Central memory CD8-positive, alpha-beta T cell (primary cell): Measurements from ENCODE around the gene NAT14.

Source experiments
- ATAC-seq: fragments of 150-1000 bp; cut with Tn5 transposase; replicated peaks from 2 replicates; pipeline ENCODE4 v1.10.0; 2022; ENCODE audit warnings: mild to moderate bottlenecking, moderate FRiP score, moderate number of reproducible peaks; ENCODE audit not compliant: poor library complexity, severe bottlenecking; ENCODE audit errors: extremely low read depth
- DNase-seq, 2 donors: peaks; one replicate each; pipeline ENCODE4 v3.0.0; 2021; ENCODE audit warnings: low spot score in 2 of 2
- H3K27ac Mint-ChIP-seq: one replicate; pipeline ENCODE4 v1.8.0; 2022; ENCODE audit warnings: low read depth, mild to moderate bottlenecking, moderate library complexity, mixed read lengths
- H3K27me3 Mint-ChIP-seq: one replicate; pipeline ENCODE4 v1.8.0; 2022; ENCODE audit warnings: mixed read lengths
- H3K36me3 Mint-ChIP-seq: one replicate; pipeline ENCODE4 v1.8.0; 2022; ENCODE audit warnings: mild to moderate bottlenecking, moderate library complexity, mixed read lengths; ENCODE audit not compliant: insufficient read depth
- H3K4me1 Mint-ChIP-seq: one replicate; pipeline ENCODE4 v1.8.0; 2022; ENCODE audit warnings: mixed read lengths
- H3K4me3 Mint-ChIP-seq: one replicate; pipeline ENCODE4 v1.8.0; 2022; ENCODE audit warnings: mild to moderate bottlenecking, moderate library complexity, mixed read lengths
- H3K9me3 Mint-ChIP-seq: one replicate; pipeline ENCODE4 v1.8.0; 2022; ENCODE audit warnings: mixed read lengths

Gene NAT14

GRCh38 chr19:55457683-55458457, 27.1 kb upstream of the NAT14 start:
- Mint-ChIP-seq H3K27ac (no peak overlapping the region), H3K36me3 (peaks cover 9% of the 10 kb centered on the region)
- DNase-seq = no peak

GRCh38 chr19:55459551-55459949, 25.4 kb upstream of the NAT14 start:
- H3K36me3 Mint-ChIP-seq = peaks cover 7% of the 10 kb centered on the region
- peaks cover 6% of the 10 kb centered on the region for H3K27me3 Mint-ChIP-seq
- ATAC-seq (no peak), DNase-seq (no peak)
- H3K4me3 Mint-ChIP-seq = no peak overlapping the region
- H3K27ac Mint-ChIP-seq = no peak overlapping the region
- peaks cover 29% of the 10 kb centered on the region for H3K4me1 Mint-ChIP-seq
- no peaks in the 10 kb centered on the region for H3K9me3 Mint-ChIP-seq

More at GRCh38 chr19:55457683-55458457, 27.1 kb upstream of the NAT14 start:
- H3K4me3 Mint-ChIP-seq = no peak overlapping the region
- no peak for ATAC-seq
- H3K9me3 Mint-ChIP-seq = no peaks in the 10 kb centered on the region
- peaks cover 23% of the 10 kb centered on the region for H3K27me3 Mint-ChIP-seq
- peaks cover 30% of the 10 kb centered on the region for H3K4me1 Mint-ChIP-seq

- Mint-ChIP-seq H3K9me3 (no peaks in the 10 kb centered on the region), H3K27ac (no peak overlapping the region), H3K36me3 (peaks cover 6% of the 10 kb centered on the region)
Observed at GRCh38 chr19:55459950-55460657, 24.9 kb upstream of the NAT14 start.

GRCh38 chr19:55460670-55461258, 24.2 kb upstream of the NAT14 start:
- H3K27ac Mint-ChIP-seq = no peak overlapping the region
- no peaks in the 10 kb centered on the region for H3K9me3 Mint-ChIP-seq
- DNase-seq (no peak), ATAC-seq (no peak)
- H3K4me3 Mint-ChIP-seq = peak overlapping the region; percentile 87
- peaks cover 25% of the 10 kb centered on the region for H3K4me1 Mint-ChIP-seq
- H3K27me3 Mint-ChIP-seq = no peaks in the 10 kb centered on the region
- H3K36me3 Mint-ChIP-seq = peaks cover 6% of the 10 kb centered on the region

More at GRCh38 chr19:55459950-55460657, 24.9 kb upstream of the NAT14 start:
- H3K27me3 Mint-ChIP-seq = peaks cover under 1% of the 10 kb centered on the region
- DNase-seq (no peak), ATAC-seq (no peak)
- peak overlapping the region; percentile 87 for H3K4me3 Mint-ChIP-seq
- peaks cover 25% of the 10 kb centered on the region for H3K4me1 Mint-ChIP-seq

- Mint-ChIP-seq H3K36me3 (peaks cover 6% of the 10 kb centered on the region), H3K4me3 (peak within 1 kb of the TSS; percentile 87), H3K27ac (peak within 1 kb of the TSS; percentile 86), H3K4me1 (peaks cover 25% of the 10 kb centered on the region), H3K27me3 (no peaks in the 10 kb centered on the region), H3K9me3 (no peaks in the 10 kb centered on the region)
- DNase-seq = peak; percentile 100
- ATAC-seq = peak; percentile 95
Observed at GRCh38 chr19:55461259-55461973, 23.6 kb upstream of the NAT14 start, which contains the start of gene ISOC2. TSS of gene ISOC2 (minus strand) at chr19:55461642. CDS start at chr19:55456486, 5,156 bp downstream.

GRCh38 chr19:55461974-55462626, 22.9 kb upstream of the NAT14 start:
- Mint-ChIP-seq H3K27me3 (no peaks in the 10 kb centered on the region), H3K9me3 (no peaks in the 10 kb centered on the region), H3K4me3 (peak overlapping the region; percentile 87), H3K36me3 (peaks cover 6% of the 10 kb centered on the region), H3K4me1 (peaks cover 25% of the 10 kb centered on the region), H3K27ac (peak overlapping the region; percentile 86)
- no peak for ATAC-seq
- DNase-seq = no peak

GRCh38 chr19:55462722-55463121, 22.3 kb upstream of the NAT14 start:
- H3K27ac Mint-ChIP-seq = peak overlapping the region; percentile 86

GRCh38 chr19:55463583-55464031, 21.4 kb upstream of the NAT14 start:
- H3K36me3 Mint-ChIP-seq = peaks cover 7% of the 10 kb centered on the region
- H3K9me3 Mint-ChIP-seq = no peaks in the 10 kb centered on the region
- no peaks in the 10 kb centered on the region for H3K27me3 Mint-ChIP-seq
- H3K4me1 Mint-ChIP-seq = peaks cover 25% of the 10 kb centered on the region
- no peak for DNase-seq
- no peak for ATAC-seq
- H3K27ac Mint-ChIP-seq = no peak overlapping the region
- no peak overlapping the region for H3K4me3 Mint-ChIP-seq

More at GRCh38 chr19:55462722-55463121, 22.3 kb upstream of the NAT14 start:
- Mint-ChIP-seq H3K36me3 (peaks cover 7% of the 10 kb centered on the region), H3K9me3 (no peaks in the 10 kb centered on the region), H3K4me1 (peaks cover 25% of the 10 kb centered on the region), H3K27me3 (no peaks in the 10 kb centered on the region), H3K4me3 (peak overlapping the region; percentile 87)
- DNase-seq (no peak), ATAC-seq (no peak)

GRCh38 chr19:55464039-55464661, 20.8 kb upstream of the NAT14 start:
- no peak for ATAC-seq
- no peak for DNase-seq
- Mint-ChIP-seq H3K27me3 (no peaks in the 10 kb centered on the region), H3K4me1 (peaks cover 25% of the 10 kb centered on the region), H3K4me3 (no peak overlapping the region), H3K27ac (no peak overlapping the region), H3K9me3 (no peaks in the 10 kb centered on the region), H3K36me3 (peaks cover 7% of the 10 kb centered on the region)

GRCh38 chr19:55464662-55465054, 20.3 kb upstream of the NAT14 start, which contains the start of gene C19orf85:
TSS of gene C19orf85 (minus strand) at chr19:55464751. CDS start at chr19:55464554, 197 bp downstream.
- DNase-seq (no peak), ATAC-seq (no peak)
- Mint-ChIP-seq H3K36me3 (peaks cover 7% of the 10 kb centered on the region), H3K27ac (no peak within 1 kb of the TSS), H3K9me3 (no peaks in the 10 kb centered on the region), H3K4me1 (peaks cover 25% of the 10 kb centered on the region), H3K27me3 (no peaks in the 10 kb centered on the region), H3K4me3 (no peak within 1 kb of the TSS)

- no peak overlapping the region for H3K27ac Mint-ChIP-seq
- peaks cover 17% of the 10 kb centered on the region for H3K4me1 Mint-ChIP-seq
- H3K27me3 Mint-ChIP-seq = no peaks in the 10 kb centered on the region
- peaks cover 7% of the 10 kb centered on the region for H3K36me3 Mint-ChIP-seq
- ATAC-seq (no peak), DNase-seq (no peak)
- no peak overlapping the region for H3K4me3 Mint-ChIP-seq
- no peaks in the 10 kb centered on the region for H3K9me3 Mint-ChIP-seq
Observed at GRCh38 chr19:55465460-55466240, 19.3 kb upstream of the NAT14 start.
